ENCODE data around the gene EMP2.

Gene EMP2

GRCh38 chr16:10612649-10613179 lies 32.3 kb upstream of the EMP2 start:
- TF ChIP-seq CTCF (IDR thresholded peaks at IDR 0.05): no peak

GRCh38 chr16:10611825-10612342 lies 31.5 kb upstream of the EMP2 start:
- no peak for TF ChIP-seq CTCF (IDR thresholded peaks at IDR 0.05)

GRCh38 chr16:10610499-10611184 lies 30.2 kb upstream of the EMP2 start:
- TF ChIP-seq CTCF (IDR thresholded peaks at IDR 0.05): no peak

GRCh38 chr16:10609402-10609774 lies 29.0 kb upstream of the EMP2 start:
- no peak for TF ChIP-seq CTCF (IDR thresholded peaks at IDR 0.05)

DNA sequence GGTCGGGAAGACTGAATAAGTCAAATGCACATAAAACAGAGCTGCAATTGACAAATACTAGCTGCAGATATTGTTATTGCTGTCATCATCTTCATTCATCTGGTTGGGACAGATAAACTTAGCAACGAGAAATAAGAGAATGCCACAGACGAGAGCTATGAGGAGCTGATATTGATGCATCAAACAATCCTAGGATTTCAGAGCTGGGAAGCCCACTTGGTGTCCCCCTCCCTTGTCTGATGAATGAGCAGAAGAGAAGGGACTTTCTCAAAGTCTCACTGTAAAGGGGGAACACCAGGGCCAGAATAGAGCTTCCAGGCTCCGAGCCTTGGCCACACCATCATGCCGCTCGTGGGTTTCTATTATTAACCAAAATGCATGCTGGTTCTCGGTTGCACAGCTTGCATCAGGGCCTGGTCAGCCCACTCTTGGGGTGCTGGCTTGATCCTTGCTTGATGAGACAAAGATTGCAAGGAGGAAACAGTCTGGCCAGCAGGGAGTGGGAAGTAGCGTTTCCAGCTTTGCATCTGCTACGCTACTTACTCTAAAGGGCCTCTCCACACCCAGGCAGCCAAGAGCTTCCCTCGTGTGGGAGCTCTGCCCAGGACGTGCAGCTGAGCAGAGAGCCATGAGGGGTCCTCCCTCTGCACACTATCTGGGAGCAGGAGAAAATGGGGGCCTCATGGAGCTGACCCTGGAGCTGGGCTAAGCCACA lies 28.4 kb upstream of the EMP2 start:
- no peak for TF ChIP-seq CTCF (IDR thresholded peaks at IDR 0.05)

- TF ChIP-seq CTCF (IDR thresholded peaks at IDR 0.05): no peak
These were observed 26.8 kb upstream of the EMP2 start for GRCh38 chr16:10607157-10607556.

DNA sequence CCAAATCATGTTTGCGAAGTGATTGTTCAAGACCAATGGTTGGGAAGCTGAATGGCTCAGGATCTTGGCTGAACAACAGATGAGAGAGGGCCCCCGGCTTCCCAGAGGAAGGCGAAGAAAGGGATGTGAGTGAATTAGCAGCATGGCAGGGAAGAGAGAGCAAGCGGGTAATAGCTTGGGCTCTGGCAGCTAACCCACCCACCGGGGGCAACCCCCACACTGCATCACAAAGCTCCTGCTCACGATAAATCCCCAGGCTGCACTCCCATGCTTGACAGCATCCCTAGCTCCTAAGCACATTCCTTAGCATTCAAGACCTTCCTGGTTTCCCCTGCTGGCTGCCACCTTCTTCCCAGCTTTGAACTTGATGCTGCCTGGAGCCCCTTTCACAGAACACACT lies 26.2 kb upstream of the EMP2 start:
- no peak for TF ChIP-seq CTCF (IDR thresholded peaks at IDR 0.05)

All from LNCAP (cell line).